Karpas-422 (cell line): ENCODE results near the gene RNASE3. TPM values are rescaled to one million over a fixed set of nuclear protein-coding genes. Genes with fewer than 3 reads are reported as not detected.

Experiments used
- DNase-seq: peaks from one replicate; pipeline ENCODE4 v3.0.0-alpha.2; 2015
- H2AFZ ChIP-seq: fragments of 200-600 bp; sonication (generic); 2 replicates; pipeline ENCODE4 v1.6.1; 2014; ENCODE audit warnings: antibody characterized with exemption, low read length, mixed read lengths
- H3K27ac ChIP-seq: fragments of 200-600 bp; sonication (generic); 2 replicates; pipeline ENCODE4 v1.5.1; 2014; ENCODE audit warnings: mild to moderate bottlenecking, low read length, moderate library complexity
- H3K27me3 ChIP-seq: fragments of 200-600 bp; sonication (generic); 2 replicates; pipeline ENCODE4 v1.6.1; 2014; ENCODE audit warnings: low read length, mixed read lengths
- H3K36me3 ChIP-seq: fragments of 200-600 bp; sonication (generic); 2 replicates; pipeline ENCODE4 v1.6.1; 2014; ENCODE audit warnings: low read length, mixed read lengths; ENCODE audit not compliant: insufficient read depth
- H3K4me1 ChIP-seq: fragments of 200-600 bp; sonication (generic); 2 replicates; pipeline ENCODE4 v1.6.1; 2014; ENCODE audit warnings: mild to moderate bottlenecking, low read length, mixed read lengths
- H3K4me2 ChIP-seq: fragments of 200-600 bp; sonication (generic); 2 replicates; pipeline ENCODE4 v1.6.1; 2014; ENCODE audit warnings: low read length, low read depth, mild to moderate bottlenecking; ENCODE audit not compliant: poor library complexity, severe bottlenecking
- H3K4me3 ChIP-seq: fragments of 200-600 bp; sonication (generic); 2 replicates; pipeline ENCODE4 v1.5.1; 2014; ENCODE audit warnings: mild to moderate bottlenecking, antibody characterized with exemption, low read length, mixed read lengths
- H3K79me2 ChIP-seq: fragments of 200-600 bp; sonication (generic); 2 replicates; pipeline ENCODE4 v1.6.1; 2014; ENCODE audit warnings: mild to moderate bottlenecking, low read length, mixed read lengths
- H3K9ac ChIP-seq: fragments of 200-600 bp; sonication (generic); 2 replicates; pipeline ENCODE4 v1.6.0; 2014; ENCODE audit warnings: low read length
- H3K9me2 ChIP-seq: fragments of 200-600 bp; sonication (generic), shearing (Covaris generic); replicated peaks from 2 replicates; pipeline ENCODE4 v1.6.0; 2014; ENCODE audit warnings: mild to moderate bottlenecking, low read length, moderate library complexity; ENCODE audit not compliant: insufficient read depth
- H3K9me3 ChIP-seq: fragments of 300-700, 200-600 bp; sonication (generic); 2 replicates; pipeline ENCODE4 v1.6.1; 2014; ENCODE audit warnings: low read length, mixed read lengths
- H4K20me1 ChIP-seq: fragments of 200-600 bp; sonication (generic); 2 replicates; pipeline ENCODE4 v1.6.1; 2014; ENCODE audit warnings: mild to moderate bottlenecking, antibody characterized with exemption, low read length, low read depth; ENCODE audit not compliant: insufficient read depth
- total RNA-seq: library from RNA; depleted of rRNA; stranded (reverse); fragments of >200 nt; shearing (Covaris generic); gene quantifications from 2 replicates; pipeline ENCODE4 v1.2.3, GENCODE V29; 2014; ENCODE audit warnings: low replicate concordance; rRNA removed

RNASE3 gene
- total RNA-seq, 1 experiment from 2014 or later = not detected

DNA sequence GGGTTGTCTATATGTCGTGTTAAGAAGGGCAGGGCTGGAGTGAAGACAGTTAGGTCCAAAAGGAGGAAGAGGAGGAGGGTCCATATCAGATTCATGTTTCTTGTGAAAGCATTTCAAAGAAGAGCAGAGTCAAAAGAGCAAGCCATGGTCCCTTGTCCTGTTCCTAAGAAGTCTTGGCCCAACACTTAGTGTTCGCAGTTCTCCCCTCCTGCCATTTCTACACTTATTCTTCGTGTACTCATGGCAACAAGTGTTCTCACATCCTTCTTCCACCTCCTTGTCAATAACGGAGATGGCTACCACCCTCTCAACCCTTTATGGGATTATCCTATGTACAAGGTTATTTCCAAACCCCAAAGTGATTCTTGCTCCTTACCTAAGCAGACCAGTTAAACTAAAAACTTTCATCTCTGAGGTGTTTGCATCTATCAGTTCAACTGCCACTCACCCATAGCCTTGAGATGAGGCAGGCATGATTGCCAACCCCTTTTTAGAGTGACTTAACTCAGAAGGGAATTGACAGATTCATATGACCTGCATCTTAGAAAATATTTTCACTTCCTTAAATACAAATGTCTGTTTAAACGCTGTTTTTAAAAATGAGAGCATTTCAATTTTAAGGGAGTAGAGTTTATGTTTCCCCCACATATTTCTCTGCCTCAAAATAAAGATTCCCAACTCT is 44.3 kb downstream of the RNASE3 start:
- Histone ChIP-seq H3K27me3 (no peaks in the 10 kb centered on the region), H3K9me3 (no peaks in the 10 kb centered on the region), H3K4me2 (no peak overlapping the region), H3K9ac (no peak overlapping the region), H4K20me1 (0 out of 2 replicates have a peak, but pooled peaks cover 4% of the 10 kb centered on the region), H3K4me1 (peaks cover 6% of the 10 kb centered on the region; the same call in 1 of the 2 replicates), H3K36me3 (no peaks in the 10 kb centered on the region), H2AFZ (no peak overlapping the region), H3K79me2 (no peaks in the 10 kb centered on the region), H3K4me3 (no peak overlapping the region), H3K9me2 (no peaks in the 10 kb centered on the region), H3K27ac (no peak overlapping the region)
- peak; percentile 55 for DNase-seq

Other genes starting within 250 kb of the RNASE3 start
- not detected in 2 replicates for gene OR6S1, start 249.7 kb upstream of the RNASE3 start, total RNA-seq
- 0.48 and 0.54 TPM in 2 replicates for gene RNASE4, start 206.8 kb upstream of the RNASE3 start, total RNA-seq
- gene ANG, start 202.6 kb upstream of the RNASE3 start, total RNA-seq = 0.32 and 1.9 TPM in 2 replicates
- gene EDDM3A, start 145.5 kb upstream of the RNASE3 start, total RNA-seq = not detected in 2 replicates
- 0.22 TPM in 1 of 2 replicates, not detected in the other for gene EDDM3B, start 123.0 kb upstream of the RNASE3 start, total RNA-seq
- gene RNASE6, start 110.1 kb upstream of the RNASE3 start, total RNA-seq = not detected in 2 replicates
- gene RNASE1, start 88.5 kb upstream of the RNASE3 start, total RNA-seq = not detected in 2 replicates
- not detected in 2 replicates for gene RNASE2, start 64.1 kb downstream of the RNASE3 start, total RNA-seq
- gene METTL17, start 98.6 kb downstream of the RNASE3 start, total RNA-seq = 110 and 150 TPM in 2 replicates
- gene SLC39A2, start 107.9 kb downstream of the RNASE3 start, total RNA-seq = not detected in 2 replicates
- not detected in 2 replicates for gene NDRG2, start 133.7 kb downstream of the RNASE3 start, total RNA-seq
- not detected in 2 replicates for gene TPPP2, start 138.8 kb downstream of the RNASE3 start, total RNA-seq
- gene RNASE13, start 143.4 kb downstream of the RNASE3 start, total RNA-seq = not detected in 2 replicates
- gene RNASE7, start 151.0 kb downstream of the RNASE3 start, total RNA-seq = not detected in 2 replicates
- gene RNASE8, start 166.4 kb downstream of the RNASE3 start, total RNA-seq = not detected in 2 replicates
- gene ARHGEF40, start 178.9 kb downstream of the RNASE3 start, total RNA-seq = 2.2 TPM in 2 replicates
- gene ZNF219, start 207.3 kb downstream of the RNASE3 start, total RNA-seq = 3.4 and 3.8 TPM in 2 replicates
- gene TMEM253, start 209.7 kb downstream of the RNASE3 start, total RNA-seq = not detected in 2 replicates